SU-DHL-6 (cell line): ENCODE data around the gene MYH16.

ENCODE experiments used
- CTCF ChIP-seq: fragments of 200-600 bp; sonication (generic); IDR thresholded peaks from one replicate; pipeline ENCODE4 v1.5.1; 2017; ENCODE audit warnings: antibody characterized with exemption, mild to moderate bottlenecking, low read length, moderate library complexity; ENCODE audit not compliant: insufficient read depth, poor library complexity, severe bottlenecking
- EZH2phosphoT487 ChIP-seq: fragments of 200-600 bp; sonication (generic), shearing (Covaris generic); conservative IDR thresholded peaks from 2 replicates; pipeline ENCODE4 v1.6.1; 2018; ENCODE audit warnings: mild to moderate bottlenecking, antibody characterized with exemption, low read length, moderate library complexity, mixed read lengths

DNA sequence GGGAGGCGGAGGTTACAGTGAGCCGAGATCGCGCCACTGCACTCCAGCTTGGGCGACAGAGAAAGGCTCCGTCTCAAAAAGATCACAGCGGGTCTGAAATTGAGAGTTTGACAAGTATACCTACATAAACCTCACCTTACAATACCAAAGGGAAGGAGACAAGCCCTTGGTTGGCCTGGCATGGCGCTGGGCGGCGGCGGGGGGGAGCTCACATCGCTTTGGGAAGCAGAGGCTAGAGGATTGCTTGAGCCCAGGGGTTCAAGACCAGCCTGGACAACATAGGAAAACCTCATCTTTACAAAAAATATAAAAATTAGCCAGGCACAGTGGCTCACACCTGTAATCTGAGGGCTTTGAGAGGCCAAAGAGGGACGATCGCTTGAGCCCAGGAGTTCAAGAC lies 51.9 kb downstream of the MYH16 start:
- TF ChIP-seq CTCF (no peak), EZH2phosphoT487 (no peak)
